Measurements from ENCODE around the gene IVD. TPM values are rescaled to one million over a fixed set of nuclear protein-coding genes. Genes with fewer than 3 reads are reported as not detected.

Gene IVD
- total and polyA plus RNA-seq, 2 of the 4 experiments (the other 2 are of a cell fraction), result 31.7 to 41.1 TPM

- Histone ChIP-seq H3K79me1 (ENCODE audit: low read depth in 1 of 2, low read length in 2 of 2) (no peaks in the 10 kb centered on the region), H3K18ac (ENCODE audit: low read depth, low read length) (no peak overlapping the region), H2BK120ac (ENCODE audit: low read depth, low read length) (no peak overlapping the region), H3K4me1 (ENCODE audit: control insufficient read depth, insufficient read depth, low read length) (no peaks in the 10 kb centered on the region), H2AFZ (replicated peaks; ENCODE audit: low read length, poor library complexity) (no peak overlapping the region), H3K27ac (ENCODE audit: insufficient read depth, low read length) (no peak overlapping the region), H3K9me3 (ENCODE audit: control insufficient read depth, insufficient read depth, low read length) (no peaks in the 10 kb centered on the region), H3K27me3 (ENCODE audit: control insufficient read depth, insufficient read depth, low read length) (no peaks in the 10 kb centered on the region), H3K4me3 (ENCODE audit: insufficient read depth, low read depth, low read length) (no peak overlapping the region), H3K4ac (ENCODE audit: low read depth, low read length) (no peak overlapping the region), H4K8ac (ENCODE audit: low read depth in 2 of 2, low read length in 2 of 2) (no peak overlapping the region), H2AK5ac (ENCODE audit: low read depth, low read length) (no peak overlapping the region), H2BK15ac (ENCODE audit: low read depth, low read length) (no peak overlapping the region), H3K14ac (replicated peaks; ENCODE audit: low read depth, low read length) (no peak overlapping the region), H3K9me1 (ENCODE audit: insufficient read depth, low read length) (no peaks in the 10 kb centered on the region), H2BK20ac (ENCODE audit: low read depth, low read length) (no peak overlapping the region), H3K36me3 (ENCODE audit: control insufficient read depth, insufficient read depth, low read length) (peaks cover 34% of the 10 kb centered on the region), H2AK9ac (replicated peaks; ENCODE audit: low read depth, low read length, poor library complexity) (peak overlapping the region; percentile 42), H4K5ac (ENCODE audit: low read depth, low read length) (no peak overlapping the region), H3K23ac (ENCODE audit: low read depth, low read length) (no peak overlapping the region), H3K4me2 (ENCODE audit: low read depth, low read length) (no peak overlapping the region), H3K9ac (ENCODE audit: low read depth, low read length) (no peak overlapping the region), H2BK5ac (ENCODE audit: low read depth, low read length, poor library complexity, severe bottlenecking) (no peak overlapping the region), H3K56ac (ENCODE audit: extremely low read depth, insufficient read depth, low read length) (no peak overlapping the region), H4K20me1 (ENCODE audit: insufficient read depth, low read length) (peaks cover 3% of the 10 kb centered on the region; the same call in 1 of the 2 replicates), H4K91ac (ENCODE audit: insufficient read depth, low read depth, low read length) (no peak overlapping the region)
- no peak for TF ChIP-seq FOS (IDR thresholded peaks at IDR 0.05; ENCODE audit: low read depth, low read length)
- TF ChIP-seq NFE2L2 (IDR thresholded peaks at IDR 0.05; ENCODE audit: low read depth, low read length), result no peak
- no peak for TF ChIP-seq CTCF (conservative IDR thresholded peaks at IDR 0.05; ENCODE audit: low read depth, low read length)
- TF ChIP-seq RCOR1 (IDR thresholded peaks at IDR 0.05; ENCODE audit: insufficient replicate concordance, low read length), result no peak
- TF ChIP-seq, protein P1, sequence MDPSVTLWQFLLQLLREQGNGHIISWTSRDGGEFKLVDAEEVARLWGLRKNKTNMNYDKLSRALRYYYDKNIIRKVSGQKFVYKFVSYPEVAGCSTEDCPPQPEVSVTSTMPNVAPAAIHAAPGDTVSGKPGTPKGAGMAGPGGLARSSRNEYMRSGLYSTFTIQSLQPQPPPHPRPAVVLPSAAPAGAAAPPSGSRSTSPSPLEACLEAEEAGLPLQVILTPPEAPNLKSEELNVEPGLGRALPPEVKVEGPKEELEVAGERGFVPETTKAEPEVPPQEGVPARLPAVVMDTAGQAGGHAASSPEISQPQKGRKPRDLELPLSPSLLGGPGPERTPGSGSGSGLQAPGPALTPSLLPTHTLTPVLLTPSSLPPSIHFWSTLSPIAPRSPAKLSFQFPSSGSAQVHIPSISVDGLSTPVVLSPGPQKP (IDR thresholded peaks at IDR 0.05; ENCODE audit: borderline replicate concordance, low read depth, low read length), result no peak
- TF ChIP-seq CEBPB (IDR thresholded peaks at IDR 0.05; ENCODE audit: low read depth, low read length), result no peak
- no peak for TF ChIP-seq MAFK (IDR thresholded peaks at IDR 0.05; ENCODE audit: low read depth, low read length)
- no peak for TF ChIP-seq MAZ (IDR thresholded peaks at IDR 0.05; ENCODE audit: borderline replicate concordance, low read depth, low read length)
- TF ChIP-seq USF2 (IDR thresholded peaks at IDR 0.05; ENCODE audit: low read depth, low read length), result no peak
- TF ChIP-seq RFX5 (IDR thresholded peaks at IDR 0.05; ENCODE audit: low read depth, low read length), result no peak
- TF ChIP-seq MXI1 (IDR thresholded peaks at IDR 0.05; ENCODE audit: borderline replicate concordance, low read depth, low read length), result no peak
- no peak for TF ChIP-seq RAD21 (IDR thresholded peaks at IDR 0.05; ENCODE audit: low read length)
- TF ChIP-seq BHLHE40 (IDR thresholded peaks at IDR 0.05; ENCODE audit: low read depth, low read length), result no peak
- no peak for TF ChIP-seq POLR2A (IDR thresholded peaks at IDR 0.05; ENCODE audit: low read depth, low read length)
- TF ChIP-seq SMC3 (IDR thresholded peaks at IDR 0.05; ENCODE audit: low read depth, low read length), result no peak
- TF ChIP-seq CHD1 (IDR thresholded peaks at IDR 0.05; ENCODE audit: low read depth, low read length), result no peak
- POLR2A ChIA-PET (ENCODE audit: unreplicated experiment), result no interaction called here
- WGBS, 2 experiments (ENCODE audit: extremely low coverage in 2 of 2, insufficient read length in 1 of 2), result no CpG with 5 or more reads among the region's 10 CpGs
- in situ Hi-C loops (cut with MboI; ENCODE audit: low sequenced_read_pairs) (no loop called here), intact Hi-C loops (cut with micrococcal nuclease) (no loop called here), dilution Hi-C loops (cut with HindIII; ENCODE audit: low sequenced_read_pairs, unreplicated experiment) (no loop called here)
- no peak for DNase-seq
- ATAC-seq (ENCODE audit: low read depth), result no peak
- CTCF ChIA-PET, result no interaction called here
- BruUV-seq (replicated peaks), result no TSS peak
These were observed 12.5 kb downstream of the IVD start for GRCh38 chr15:40418126-40418525.

Data from IMR-90 (cell line).